GM18951 (cell line): ENCODE results near the gene SPC24.
"Not testable (repeated sequence)": the region's sequence is repeated elsewhere in the genome, so short reads cannot be mapped to it uniquely, and the experiment has no call there.

Experiments
- POLR2A ChIP-seq: IDR thresholded peaks from 4 replicates; pipeline ENCODE4 v1.6.1; 2011; ENCODE audit warnings: mild to moderate bottlenecking; ENCODE audit not compliant: insufficient read length, insufficient read depth; ENCODE audit errors: extremely low read depth
- in situ Hi-C: fragments of 300-500 bp; cut with MboI; formaldehyde crosslinking; loops from one replicate; pipeline ENCODE4 v1.12.0; 2022; ENCODE audit warnings: low sequenced_read_pairs, mixed read lengths, inconsistent platforms; ENCODE audit not compliant: unreplicated experiment

The SPC24 gene

DNA sequence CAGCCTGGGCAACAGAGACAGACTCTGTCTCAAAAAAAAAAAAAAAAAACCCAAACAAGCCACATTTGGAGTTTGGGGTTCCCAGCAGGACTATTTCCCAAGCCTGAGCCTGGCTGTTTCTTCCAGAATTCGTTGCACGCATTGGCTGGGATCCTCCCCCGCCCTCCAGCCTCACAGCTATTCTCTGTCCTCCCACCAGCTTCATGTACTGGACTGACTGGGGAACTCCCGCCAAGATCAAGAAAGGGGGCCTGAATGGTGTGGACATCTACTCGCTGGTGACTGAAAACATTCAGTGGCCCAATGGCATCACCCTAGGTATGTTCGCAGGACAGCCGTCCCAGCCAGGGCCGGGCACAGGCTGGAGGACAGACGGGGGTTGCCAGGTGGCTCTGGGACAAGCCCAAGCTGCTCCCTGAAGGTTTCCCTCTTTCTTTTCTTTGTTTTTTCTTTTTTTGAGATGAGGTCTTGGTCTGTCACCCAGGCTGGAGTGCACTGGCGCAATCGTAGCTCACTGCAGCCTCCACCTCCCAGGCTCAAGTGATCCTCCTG lies 39.6 kb downstream of the SPC24 start:
- in situ Hi-C loops, result no loop called here
- TF ChIP-seq POLR2A, result no peak

DNA sequence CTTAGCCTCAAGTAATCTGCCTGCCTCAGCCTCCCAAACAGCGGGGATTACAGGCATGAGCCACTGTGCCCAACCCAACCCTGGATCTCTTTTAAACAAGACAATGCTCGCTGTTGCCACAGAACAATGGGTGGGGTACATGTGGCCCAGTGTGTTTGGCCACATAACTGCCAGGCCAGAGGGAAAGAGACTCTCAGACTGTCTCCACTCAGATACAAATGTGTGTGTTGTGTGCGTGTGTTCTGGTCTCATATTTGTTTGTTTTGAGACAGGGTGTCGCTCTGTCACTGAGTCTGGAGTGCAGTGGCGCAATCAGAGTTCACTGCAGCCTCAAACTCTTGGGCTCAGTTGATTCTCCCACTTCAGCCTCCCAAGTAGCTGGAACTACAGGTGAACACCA lies 40.5 kb downstream of the SPC24 start:
- in situ Hi-C loops, result no loop called here
- TF ChIP-seq POLR2A, result no peak

DNA sequence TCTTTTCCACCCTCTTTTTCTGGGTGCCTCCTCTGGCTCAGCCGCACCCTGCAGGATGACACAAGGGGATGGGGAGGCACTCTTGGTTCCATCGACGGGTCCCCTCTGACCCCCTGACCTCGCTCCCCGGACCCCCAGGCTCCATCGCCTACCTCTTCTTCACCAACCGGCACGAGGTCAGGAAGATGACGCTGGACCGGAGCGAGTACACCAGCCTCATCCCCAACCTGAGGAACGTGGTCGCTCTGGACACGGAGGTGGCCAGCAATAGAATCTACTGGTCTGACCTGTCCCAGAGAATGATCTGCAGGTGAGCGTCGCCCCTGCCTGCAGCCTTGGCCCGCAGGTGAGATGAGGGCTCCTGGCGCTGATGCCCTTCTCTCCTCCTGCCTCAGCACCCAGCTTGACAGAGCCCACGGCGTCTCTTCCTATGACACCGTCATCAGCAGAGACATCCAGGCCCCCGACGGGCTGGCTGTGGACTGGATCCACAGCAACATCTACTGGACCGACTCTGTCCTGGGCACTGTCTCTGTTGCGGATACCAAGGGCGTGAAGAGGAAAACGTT lies 42.4 kb downstream of the SPC24 start:
- in situ Hi-C loops, result no loop called here
- TF ChIP-seq POLR2A, result no peak

DNA sequence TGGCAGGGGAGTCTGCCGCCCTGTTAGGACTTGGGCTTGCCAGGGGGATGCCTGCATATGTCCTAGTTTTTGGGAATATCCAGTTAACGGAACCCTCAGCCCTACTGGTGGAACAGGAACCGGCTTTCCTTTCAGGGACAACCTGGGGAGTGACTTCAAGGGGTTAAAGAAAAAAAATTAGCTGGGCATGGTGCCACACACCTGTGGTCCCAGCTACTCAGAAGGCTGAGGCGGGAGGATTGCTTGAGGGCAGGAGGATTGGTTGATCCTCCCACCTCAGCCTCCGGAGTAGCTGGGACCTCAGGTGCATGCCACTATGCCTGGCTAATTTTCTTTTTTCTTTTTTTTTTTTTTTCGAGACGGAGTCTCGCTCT lies 43.8 kb downstream of the SPC24 start:
- no peak for TF ChIP-seq POLR2A
- in situ Hi-C loops, result no loop called here

DNA sequence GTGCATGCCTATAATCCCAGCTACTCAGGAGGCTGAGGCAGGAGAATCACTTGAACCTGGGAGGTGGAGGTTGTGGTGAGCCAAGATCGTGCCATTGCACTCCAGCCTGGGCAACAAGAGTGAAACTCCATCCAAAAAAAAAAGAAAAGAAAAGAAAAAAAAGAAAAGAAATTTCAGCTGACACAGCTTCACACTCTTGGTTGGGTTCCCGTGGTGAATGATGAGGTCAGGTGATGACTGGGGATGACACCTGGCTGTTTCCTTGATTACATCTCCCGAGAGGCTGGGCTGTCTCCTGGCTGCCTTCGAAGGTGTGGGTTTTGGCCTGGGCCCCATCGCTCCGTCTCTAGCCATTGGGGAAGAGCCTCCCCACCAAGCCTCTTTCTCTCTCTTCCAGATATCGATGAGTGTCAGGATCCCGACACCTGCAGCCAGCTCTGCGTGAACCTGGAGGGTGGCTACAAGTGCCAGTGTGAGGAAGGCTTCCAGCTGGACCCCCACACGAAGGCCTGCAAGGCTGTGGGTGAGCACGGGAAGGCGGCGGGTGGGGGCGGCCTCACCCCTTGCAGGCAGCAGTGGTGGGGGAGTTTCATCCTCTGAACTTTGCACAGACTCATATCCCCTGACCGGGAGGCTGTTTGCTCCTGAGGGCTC lies 44.3 kb downstream of the SPC24 start:
- no peak for TF ChIP-seq POLR2A
- in situ Hi-C loops, result no loop called here

DNA sequence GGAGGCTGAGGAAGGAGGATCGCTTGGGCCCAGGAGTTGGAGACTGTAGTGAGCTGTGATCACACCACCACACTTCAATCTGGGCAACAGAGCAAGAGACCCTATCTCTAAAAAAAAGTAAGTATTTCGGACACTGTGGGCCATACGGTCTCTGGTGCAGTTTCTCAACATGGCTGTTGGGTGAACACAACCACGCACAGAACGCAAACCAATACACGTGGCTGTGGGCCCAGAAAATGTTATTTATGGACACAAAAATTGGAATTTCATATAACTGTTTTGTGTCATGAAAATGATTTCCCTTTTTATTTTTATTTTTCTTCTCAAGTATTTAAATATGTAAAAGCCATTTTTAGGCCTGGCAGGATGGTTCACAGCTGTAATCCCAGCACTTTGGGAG lies 46.8 kb downstream of the SPC24 start:
- in situ Hi-C loops, result no loop called here
- TF ChIP-seq POLR2A, result no peak

DNA sequence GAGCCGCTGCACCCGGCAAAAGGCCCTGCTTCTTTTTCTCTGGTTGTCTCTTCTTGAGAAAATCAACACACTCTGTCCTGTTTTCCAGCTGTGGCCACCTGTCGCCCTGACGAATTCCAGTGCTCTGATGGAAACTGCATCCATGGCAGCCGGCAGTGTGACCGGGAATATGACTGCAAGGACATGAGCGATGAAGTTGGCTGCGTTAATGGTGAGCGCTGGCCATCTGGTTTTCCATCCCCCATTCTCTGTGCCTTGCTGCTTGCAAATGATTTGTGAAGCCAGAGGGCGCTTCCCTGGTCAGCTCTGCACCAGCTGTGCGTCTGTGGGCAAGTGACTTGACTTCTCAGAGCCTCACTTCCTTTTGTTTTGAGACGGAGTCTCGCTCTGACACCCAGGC lies 49.1 kb downstream of the SPC24 start:
- TF ChIP-seq POLR2A, result no peak
- in situ Hi-C loops, result no loop called here

DNA sequence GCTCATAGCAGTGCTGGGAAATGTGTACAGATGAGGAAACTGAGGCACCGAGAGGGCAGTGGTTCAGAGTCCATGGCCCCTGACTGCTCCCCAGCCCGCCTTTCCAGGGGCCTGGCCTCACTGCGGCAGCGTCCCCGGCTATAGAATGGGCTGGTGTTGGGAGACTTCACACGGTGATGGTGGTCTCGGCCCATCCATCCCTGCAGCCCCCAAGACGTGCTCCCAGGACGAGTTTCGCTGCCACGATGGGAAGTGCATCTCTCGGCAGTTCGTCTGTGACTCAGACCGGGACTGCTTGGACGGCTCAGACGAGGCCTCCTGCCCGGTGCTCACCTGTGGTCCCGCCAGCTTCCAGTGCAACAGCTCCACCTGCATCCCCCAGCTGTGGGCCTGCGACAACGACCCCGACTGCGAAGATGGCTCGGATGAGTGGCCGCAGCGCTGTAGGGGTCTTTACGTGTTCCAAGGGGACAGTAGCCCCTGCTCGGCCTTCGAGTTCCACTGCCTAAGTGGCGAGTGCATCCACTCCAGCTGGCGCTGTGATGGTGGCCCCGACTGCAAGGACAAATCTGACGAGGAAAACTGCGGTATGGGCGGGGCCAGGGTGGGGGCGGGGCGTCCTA lies 50.5 kb downstream of the SPC24 start:
- TF ChIP-seq POLR2A, result no peak
- in situ Hi-C loops, result no loop called here

DNA sequence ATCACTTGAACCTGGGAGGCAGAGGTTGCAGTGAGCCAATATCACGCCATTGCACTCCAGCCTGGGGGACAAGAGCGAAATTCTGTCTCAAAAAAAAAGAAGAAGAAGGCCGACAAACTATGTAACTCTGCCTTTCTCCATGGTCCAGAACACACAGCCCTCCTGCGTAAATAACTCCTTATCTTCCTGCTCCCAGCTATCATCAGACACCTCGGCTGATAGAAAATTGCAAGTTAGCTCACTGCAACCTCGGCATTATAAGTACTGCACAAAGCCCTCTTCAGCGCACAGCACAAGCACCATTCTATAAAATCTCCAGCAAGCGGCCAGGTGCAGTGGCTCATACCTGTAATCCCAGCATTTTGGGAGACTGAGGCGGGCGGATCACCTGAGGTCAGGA lies 51.9 kb downstream of the SPC24 start:
- in situ Hi-C loops, result not testable (repeated sequence)

DNA sequence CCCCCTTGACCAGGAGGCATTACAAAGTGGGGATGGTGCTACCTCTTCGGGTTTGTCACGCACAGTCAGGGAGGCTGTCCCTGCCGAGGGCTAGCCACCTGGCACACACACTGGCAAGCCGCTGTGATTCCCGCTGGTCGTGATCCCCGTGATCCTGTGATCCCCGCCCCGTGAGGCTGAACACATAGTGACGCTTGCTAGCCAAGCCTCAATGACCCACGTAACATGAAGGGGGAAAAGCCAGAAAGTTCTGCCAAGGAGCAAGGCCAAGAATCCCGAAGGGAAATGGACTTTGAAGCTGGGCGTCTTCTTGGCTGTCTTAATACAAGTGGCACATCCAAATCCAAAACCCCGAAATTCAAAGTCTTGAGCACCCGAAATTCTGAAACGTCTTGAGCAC lies 52.6 kb downstream of the SPC24 start:
- in situ Hi-C loops, result no loop called here
- TF ChIP-seq POLR2A, result no peak

DNA sequence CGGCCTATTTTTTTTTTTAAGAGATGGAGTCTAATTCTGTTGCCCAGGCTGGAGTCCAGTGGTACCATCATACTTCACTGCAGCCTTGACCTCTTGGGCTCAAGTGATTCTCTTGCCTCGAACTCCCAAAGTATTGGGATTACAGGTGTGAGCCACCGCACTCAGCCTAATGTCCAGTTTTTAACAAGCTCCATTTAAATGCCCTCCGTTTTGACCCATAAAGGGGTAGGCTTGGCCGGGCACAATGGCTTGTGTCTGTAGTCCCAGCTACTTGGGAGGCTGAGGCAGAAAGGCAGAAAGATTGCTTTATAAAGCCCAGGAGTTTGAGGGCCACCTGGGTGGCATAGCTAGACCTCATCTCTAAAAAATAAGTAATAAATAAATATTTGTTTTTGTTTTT lies 54.5 kb downstream of the SPC24 start:
- in situ Hi-C loops, result no loop called here
- TF ChIP-seq POLR2A, result no peak

DNA sequence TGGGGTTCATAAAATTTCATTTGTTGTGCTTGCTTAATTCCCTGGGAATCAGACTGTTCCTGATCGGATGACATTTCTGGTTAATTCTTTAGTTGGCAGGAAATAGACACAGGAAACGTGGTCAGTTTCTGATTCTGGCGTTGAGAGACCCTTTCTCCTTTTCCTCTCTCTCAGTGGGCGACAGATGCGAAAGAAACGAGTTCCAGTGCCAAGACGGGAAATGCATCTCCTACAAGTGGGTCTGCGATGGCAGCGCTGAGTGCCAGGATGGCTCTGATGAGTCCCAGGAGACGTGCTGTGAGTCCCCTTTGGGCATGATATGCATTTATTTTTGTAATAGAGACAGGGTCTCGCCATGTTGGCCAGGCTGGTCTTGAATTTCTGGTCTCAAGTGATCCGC lies 55.5 kb downstream of the SPC24 start:
- TF ChIP-seq POLR2A, result no peak
- in situ Hi-C loops, result no loop called here

DNA sequence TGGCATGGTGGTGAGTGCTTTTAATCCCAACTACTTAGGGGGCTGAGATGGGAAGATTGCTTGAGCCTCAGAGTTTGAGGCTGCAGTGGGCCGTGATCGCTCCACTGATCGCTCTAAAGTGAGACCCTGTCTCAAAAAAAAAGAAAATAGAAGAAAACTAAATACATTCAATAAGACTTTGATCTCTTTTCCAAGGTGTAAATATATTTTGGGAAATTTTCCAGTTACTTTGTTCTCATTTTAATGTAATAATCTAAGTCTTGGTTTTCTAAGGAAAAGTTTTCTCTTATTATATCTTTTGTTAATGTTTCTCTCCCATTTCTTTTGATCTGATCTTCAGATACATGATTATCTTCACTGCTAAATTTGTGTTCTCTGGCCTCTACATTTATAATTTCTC lies 56.7 kb downstream of the SPC24 start:
- no peak for TF ChIP-seq POLR2A
- in situ Hi-C loops, result no loop called here

DNA sequence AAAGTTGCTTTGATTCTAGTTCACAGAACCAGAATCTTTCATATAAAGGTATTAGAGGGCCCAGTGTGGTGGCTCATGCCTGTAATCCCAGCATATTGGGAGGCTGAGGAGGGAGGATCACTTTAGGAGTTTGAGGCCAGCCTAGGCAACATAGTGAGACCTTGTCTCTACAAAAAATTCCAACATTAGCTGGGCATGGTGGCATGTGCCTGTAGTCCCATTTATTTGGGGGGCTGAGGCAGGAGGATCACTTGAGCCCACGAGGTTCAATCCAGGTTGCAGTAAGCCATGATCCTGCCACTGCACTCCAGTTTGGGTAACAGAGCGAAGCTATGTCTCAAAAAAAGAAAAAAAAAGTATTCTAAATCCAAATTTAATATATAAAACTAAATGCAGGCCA lies 57.3 kb downstream of the SPC24 start:
- in situ Hi-C loops, result no loop called here
- no peak for TF ChIP-seq POLR2A

DNA sequence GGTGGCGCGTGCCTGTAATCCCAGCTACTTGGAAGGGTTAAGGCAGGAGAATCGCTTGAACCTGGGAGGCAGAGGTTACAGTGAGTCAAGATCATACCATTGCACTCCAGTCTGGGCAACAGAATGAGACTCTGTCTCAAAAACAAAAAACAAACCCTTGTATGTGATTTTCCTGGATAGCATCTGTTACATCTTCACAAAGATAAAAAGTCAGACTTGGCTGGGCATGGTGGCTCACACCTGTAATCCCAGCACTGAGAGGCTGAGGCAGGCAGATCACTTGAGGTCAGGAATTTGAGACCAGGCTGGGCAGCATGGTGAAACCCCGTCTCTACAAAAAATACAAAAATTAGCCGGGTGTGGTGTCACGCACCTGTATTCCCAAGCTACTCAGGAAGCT lies 58.2 kb downstream of the SPC24 start:
- in situ Hi-C loops, result not testable (repeated sequence)
